B cell (primary cell): ENCODE measurements around the gene LYRM7. TPM values are rescaled to one million over a fixed set of nuclear protein-coding genes. Genes with fewer than 3 reads are reported as not detected.

Source experiments
- ATAC-seq: fragments of 200-7000 bp; cut with Tn5 transposase; one replicate; pipeline ENCODE4 v1.10.0; 2021; ENCODE audit warnings: low read depth, mild to moderate bottlenecking, moderate number of reproducible peaks, moderate library complexity
- CTCF ChIA-PET: fragments of 350-600 bp; sonication (Branson Sonifier 250); formaldehyde crosslinking; loops from one replicate; lab custom pipeline; 2021; ENCODE audit warnings: antibody characterized with exemption, inconsistent platforms; lab: Charles Lee
- POLR2A ChIA-PET: fragments of 350-600 bp; sonication (Branson Sonifier 250); formaldehyde crosslinking; loops from one replicate; lab custom pipeline; 2021; ENCODE audit warnings: antibody characterized with exemption; lab: Charles Lee
- DNase-seq: peaks from one replicate; pipeline ENCODE4 v3.0.0; 2013
- H2AFZ ChIP-seq: 2 replicates; pipeline ENCODE4 v1.6.1; 2012; ENCODE audit warnings: mild to moderate bottlenecking, low read depth, low read length; ENCODE audit not compliant: insufficient read depth, poor library complexity, severe bottlenecking
- H3K27ac ChIP-seq, 2 donors: 1 replicate in 1 of 2; 2 replicates in 1 of 2; pipeline ENCODE4 v1.5.1; 2012 to 2013; ENCODE audit warnings: low read length in 2 of 2, mild to moderate bottlenecking in 2 of 2, moderate library complexity in 1 of 2
- H3K27me3 ChIP-seq, 4 experiments: fragments of 200-600 bp in 1 of 4; sonication (generic) in 1 of 4; replicated peaks in 1 of 4; 1 replicate in 2 of 4; 2 replicates in 2 of 4; pipeline versions ENCODE4 v1.6.1 to v1.7.0; 2013 to 2016; ENCODE audit warnings: low read length in 3 of 4, mild to moderate bottlenecking in 2 of 4, mixed read lengths in 1 of 4, moderate library complexity in 1 of 4; ENCODE audit not compliant: insufficient read depth in 4 of 4, control insufficient read depth in 3 of 4; ENCODE audit errors: control extremely low read depth in 1 of 4
- H3K36me3 ChIP-seq, 2 experiments: replicated peaks in 1 of 2; 1 replicate in 1 of 2; 2 replicates in 1 of 2; pipeline versions ENCODE4 v1.6.1 to v1.7.1; 2013; ENCODE audit warnings: low read length in 1 of 2; ENCODE audit not compliant: insufficient read depth in 2 of 2, control insufficient read depth in 1 of 2; ENCODE audit errors: control extremely low read depth in 1 of 2, extremely low read depth in 1 of 2
- H3K4me1 ChIP-seq, 2 donors: fragments of 200-600 bp in 1 of 2; sonication (generic) in 1 of 2; 1 replicate in 1 of 2; 2 replicates in 1 of 2; pipeline versions ENCODE4 v1.5.1 to v1.6.1; 2013 to 2017; ENCODE audit warnings: low read length in 2 of 2; ENCODE audit not compliant: control insufficient read depth in 2 of 2, insufficient read depth in 2 of 2
- H3K4me2 ChIP-seq: replicated peaks from 2 replicates; pipeline ENCODE3; 2012; ENCODE audit warnings: mild to moderate bottlenecking, low read depth, low read length; ENCODE audit not compliant: poor library complexity, severe bottlenecking
- H3K4me3 ChIP-seq, 5 experiments: fragments of 200-600 bp in 1 of 5; sonication (generic) in 1 of 5; 1 replicate in 3 of 5; 2 replicates in 2 of 5; pipeline versions ENCODE4 v1.5.1 to v1.7.0; 2011 to 2016; ENCODE audit warnings: low read length in 4 of 5, mild to moderate bottlenecking in 4 of 5, low read depth in 2 of 5, control low read depth in 1 of 5, moderate library complexity in 1 of 5; ENCODE audit not compliant: insufficient read depth in 1 of 5; ENCODE audit errors: control extremely low read depth in 1 of 5, extremely low read depth in 1 of 5
- H3K79me2 ChIP-seq: fragments of 200-600 bp; sonication (generic); one replicate; pipeline ENCODE4 v1.6.0; 2016; ENCODE audit warnings: low read length; ENCODE audit not compliant: control insufficient read depth, insufficient read depth
- H3K9ac ChIP-seq: fragments of 200-600 bp; sonication (generic); 2 replicates; pipeline ENCODE4 v1.6.1; 2017; ENCODE audit warnings: mild to moderate bottlenecking, low read length, moderate library complexity
- H3K9me3 ChIP-seq, 3 donors: one replicate each; pipeline versions ENCODE4 v1.6.1 to v1.7.1; 2013; ENCODE audit warnings: low read length in 2 of 3; ENCODE audit not compliant: control insufficient read depth in 2 of 3, insufficient read depth in 1 of 3; ENCODE audit errors: control extremely low read depth in 1 of 3
- H4K20me1 ChIP-seq: 2 replicates; pipeline ENCODE4 v1.6.0; 2012; ENCODE audit warnings: mild to moderate bottlenecking, low read length; ENCODE audit not compliant: insufficient read depth, control insufficient read depth, poor library complexity, severe bottlenecking
- H3K27ac Mint-ChIP-seq: one replicate; pipeline ENCODE4 v1.8.0; 2021; ENCODE audit warnings: mixed read lengths
- H3K27me3 Mint-ChIP-seq: one replicate; pipeline ENCODE4 v1.8.0; 2021; ENCODE audit warnings: mixed read lengths
- H3K4me1 Mint-ChIP-seq: one replicate; pipeline ENCODE4 v1.8.0; 2021; ENCODE audit warnings: mixed read lengths
- H3K4me3 Mint-ChIP-seq: one replicate; pipeline ENCODE4 v1.8.0; 2021; ENCODE audit warnings: mixed read lengths
- H3K9me3 Mint-ChIP-seq: one replicate; pipeline ENCODE4 v1.8.0; 2022; ENCODE audit warnings: mixed read lengths; ENCODE audit not compliant: insufficient read depth
- EZH2 ChIP-seq: IDR thresholded peaks from 2 replicates; pipeline ENCODE4 v1.6.1; 2012; ENCODE audit warnings: borderline replicate concordance, low read depth, mild to moderate bottlenecking, moderate library complexity, low read length; ENCODE audit not compliant: insufficient read depth, poor library complexity, severe bottlenecking
- WGBS: methylation state at CpG from one replicate; pipeline ENCODE4 v1.1.5; 2013; ENCODE audit warnings: missing lambda C conversion rate; ENCODE audit not compliant: insufficient coverage; 5-methylcytosine and 5-hydroxymethylcytosine counted together
- intact Hi-C: fragments of 100-400 bp; cut with micrococcal nuclease; formaldehyde crosslinking; loops from one replicate; pipeline ENCODE4 v1.10.0; 2022
- polyA plus RNA-seq: library from polyadenylated mRNA; depleted of rRNA; stranded (reverse); fragments of >200 nt; gene quantifications from 2 replicates; pipeline ENCODE4 v1.2.3, GENCODE V29; 2012
- total RNA-seq, 2 donors: library from RNA; stranded (reverse); fragments of 120-200 nt in 1 of 2; gene quantifications; 1 replicate in 1 of 2; 2 replicates in 1 of 2; pipeline versions ENCODE4 v1.2.3 to v1.2.4, GENCODE V29; 2013 to 2022
- TF ChIP-seq, protein P1 (sequence below): fragments of 200-600 bp; IDR thresholded peaks from one replicate; pipeline ENCODE4 v1.8.0; 2022; ENCODE audit warnings: antibody characterized with exemption, mild to moderate bottlenecking

LYRM7 gene
- total and polyA plus RNA-seq, 2 donors (not counting 1 experiment from before 2014, with no cell fraction given) = 2.7 to 12.3 TPM

DNA sequence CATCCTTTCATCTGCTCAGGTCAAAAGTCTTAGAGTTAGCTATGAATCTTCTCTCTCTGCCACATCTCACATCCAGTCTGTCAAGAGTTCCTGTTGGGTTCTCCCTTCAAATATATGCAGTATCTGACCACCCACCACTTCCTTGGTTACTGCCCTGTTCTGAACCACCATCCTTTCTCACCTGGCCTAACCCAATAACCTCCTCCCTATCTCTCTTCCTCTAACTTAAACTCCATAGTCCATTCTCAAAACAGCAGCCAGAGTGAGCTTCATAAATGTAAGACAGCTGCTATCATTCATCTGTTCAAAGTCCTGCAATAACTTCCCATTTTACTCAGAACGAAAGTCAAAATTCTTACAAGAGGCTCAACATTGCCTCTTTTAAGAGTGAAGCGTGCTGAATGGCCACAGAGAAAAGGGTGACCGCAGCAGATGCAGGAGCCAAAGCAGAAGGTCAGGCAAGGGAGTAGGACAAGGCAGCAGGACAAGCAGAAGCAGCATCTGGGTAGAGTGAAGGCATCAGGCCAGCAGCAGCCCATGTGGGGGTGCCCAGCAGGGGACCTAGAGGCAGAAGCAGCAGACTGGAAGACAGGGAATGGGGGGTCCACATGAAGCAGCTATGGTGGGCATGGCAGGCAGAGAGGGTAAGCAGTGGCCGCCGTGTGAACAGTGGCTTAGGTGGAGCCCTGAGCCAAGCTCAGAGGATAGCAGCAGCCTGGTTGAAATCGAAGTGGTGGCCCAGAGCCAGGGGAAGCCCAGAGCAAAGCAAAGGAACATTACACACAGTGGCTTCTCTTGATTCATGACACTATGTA is 53.9 kb downstream of the LYRM7 start:
- ChIA-PET POLR2A (interaction anchor here (0.5 to 1.9 kb wide), 5 partner anchors 12 to 61 kb away, joined by 3 to 8 read pairs (median 4); partner anchors contain the start of gene CDC42SE2), CTCF (interaction anchor here (1.0 to 2.4 kb wide), 8 partner anchors 8 to 158 kb away, joined by 3 to 10 read pairs (median 6); partner anchors contain the start of gene CDC42SE2)
- no peak overlapping the region for H3K4me3 Mint-ChIP-seq
- Histone ChIP-seq H4K20me1 (peaks cover 10% of the 10 kb centered on the region), H3K9ac (peak overlapping the region; percentile 20), H3K4me3 (peak overlapping the region in 1 of 5 experiments; percentile 8), H3K4me2 (peak overlapping the region; percentile 58), H3K36me3 (peaks cover 4 to 23% of the 10 kb centered on the region in 2 experiments), H2AFZ (no peak overlapping the region), H3K79me2 (peaks cover 94% of the 10 kb centered on the region), H3K9me3 (no peaks in the 10 kb centered on the region), H3K27me3 (no peaks in the 10 kb centered on the region), H3K4me1 (peaks cover 48 to 51% of the 10 kb centered on the region in 2 donors), H3K27ac (peak overlapping the region; percentile 59 to 75)
- 47% methylated on average over 6 of the region's 6 CpGs for WGBS
- H3K4me1 Mint-ChIP-seq = peaks cover 21% of the 10 kb centered on the region
- ATAC-seq (peak; percentile 82), DNase-seq (peak; percentile 73)
- H3K27ac Mint-ChIP-seq = no peak overlapping the region
- no peaks in the 10 kb centered on the region for H3K27me3 Mint-ChIP-seq
- intact Hi-C loops = loop anchor here (1.0 kb wide), 1 partner anchor 15 kb away; no protein-coding TSS in a partner anchor
- TF ChIP-seq, protein P1, sequence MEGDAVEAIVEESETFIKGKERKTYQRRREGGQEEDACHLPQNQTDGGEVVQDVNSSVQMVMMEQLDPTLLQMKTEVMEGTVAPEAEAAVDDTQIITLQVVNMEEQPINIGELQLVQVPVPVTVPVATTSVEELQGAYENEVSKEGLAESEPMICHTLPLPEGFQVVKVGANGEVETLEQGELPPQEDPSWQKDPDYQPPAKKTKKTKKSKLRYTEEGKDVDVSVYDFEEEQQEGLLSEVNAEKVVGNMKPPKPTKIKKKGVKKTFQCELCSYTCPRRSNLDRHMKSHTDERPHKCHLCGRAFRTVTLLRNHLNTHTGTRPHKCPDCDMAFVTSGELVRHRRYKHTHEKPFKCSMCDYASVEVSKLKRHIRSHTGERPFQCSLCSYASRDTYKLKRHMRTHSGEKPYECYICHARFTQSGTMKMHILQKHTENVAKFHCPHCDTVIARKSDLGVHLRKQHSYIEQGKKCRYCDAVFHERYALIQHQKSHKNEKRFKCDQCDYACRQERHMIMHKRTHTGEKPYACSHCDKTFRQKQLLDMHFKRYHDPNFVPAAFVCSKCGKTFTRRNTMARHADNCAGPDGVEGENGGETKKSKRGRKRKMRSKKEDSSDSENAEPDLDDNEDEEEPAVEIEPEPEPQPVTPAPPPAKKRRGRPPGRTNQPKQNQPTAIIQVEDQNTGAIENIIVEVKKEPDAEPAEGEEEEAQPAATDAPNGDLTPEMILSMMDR = no peak
- TF ChIP-seq EZH2 = no peak
- H3K9me3 Mint-ChIP-seq = no peaks in the 10 kb centered on the region
